Measurements from ENCODE around the gene PLOD3. TPM values are rescaled to one million over a fixed set of nuclear protein-coding genes. Genes with fewer than 3 reads are reported as not detected.

The PLOD3 gene
- polyA plus RNA-seq, 1 experiment, result 187 TPM

GRCh38 chr7:101245147-101245668 is 27.8 kb upstream of the PLOD3 start:
- Histone ChIP-seq H3K27me3 (ENCODE audit: control insufficient read depth, insufficient read depth, low read length) (no peaks in the 10 kb centered on the region), H3K36me3 (ENCODE audit: control insufficient read depth, insufficient read depth, low read length) (peaks cover 11% of the 10 kb centered on the region), H3K4me3 (ENCODE audit: low read depth, low read length) (peak overlapping the region; percentile 60)
- ChIA-PET POLR2A (no interaction called here), CTCF (interaction anchor here (1.0 to 2.4 kb wide), 8 partner anchors 11 to 186 kb away, joined by 3 to 14 read pairs (median 6); no protein-coding TSS in a partner anchor)
- TF ChIP-seq, protein P1, sequence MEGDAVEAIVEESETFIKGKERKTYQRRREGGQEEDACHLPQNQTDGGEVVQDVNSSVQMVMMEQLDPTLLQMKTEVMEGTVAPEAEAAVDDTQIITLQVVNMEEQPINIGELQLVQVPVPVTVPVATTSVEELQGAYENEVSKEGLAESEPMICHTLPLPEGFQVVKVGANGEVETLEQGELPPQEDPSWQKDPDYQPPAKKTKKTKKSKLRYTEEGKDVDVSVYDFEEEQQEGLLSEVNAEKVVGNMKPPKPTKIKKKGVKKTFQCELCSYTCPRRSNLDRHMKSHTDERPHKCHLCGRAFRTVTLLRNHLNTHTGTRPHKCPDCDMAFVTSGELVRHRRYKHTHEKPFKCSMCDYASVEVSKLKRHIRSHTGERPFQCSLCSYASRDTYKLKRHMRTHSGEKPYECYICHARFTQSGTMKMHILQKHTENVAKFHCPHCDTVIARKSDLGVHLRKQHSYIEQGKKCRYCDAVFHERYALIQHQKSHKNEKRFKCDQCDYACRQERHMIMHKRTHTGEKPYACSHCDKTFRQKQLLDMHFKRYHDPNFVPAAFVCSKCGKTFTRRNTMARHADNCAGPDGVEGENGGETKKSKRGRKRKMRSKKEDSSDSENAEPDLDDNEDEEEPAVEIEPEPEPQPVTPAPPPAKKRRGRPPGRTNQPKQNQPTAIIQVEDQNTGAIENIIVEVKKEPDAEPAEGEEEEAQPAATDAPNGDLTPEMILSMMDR (IDR thresholded peaks at IDR 0.05; ENCODE audit: insufficient read depth, low read depth, low read length), result no peak
- no peak for DNase-seq (ENCODE audit: low read depth)

DNA sequence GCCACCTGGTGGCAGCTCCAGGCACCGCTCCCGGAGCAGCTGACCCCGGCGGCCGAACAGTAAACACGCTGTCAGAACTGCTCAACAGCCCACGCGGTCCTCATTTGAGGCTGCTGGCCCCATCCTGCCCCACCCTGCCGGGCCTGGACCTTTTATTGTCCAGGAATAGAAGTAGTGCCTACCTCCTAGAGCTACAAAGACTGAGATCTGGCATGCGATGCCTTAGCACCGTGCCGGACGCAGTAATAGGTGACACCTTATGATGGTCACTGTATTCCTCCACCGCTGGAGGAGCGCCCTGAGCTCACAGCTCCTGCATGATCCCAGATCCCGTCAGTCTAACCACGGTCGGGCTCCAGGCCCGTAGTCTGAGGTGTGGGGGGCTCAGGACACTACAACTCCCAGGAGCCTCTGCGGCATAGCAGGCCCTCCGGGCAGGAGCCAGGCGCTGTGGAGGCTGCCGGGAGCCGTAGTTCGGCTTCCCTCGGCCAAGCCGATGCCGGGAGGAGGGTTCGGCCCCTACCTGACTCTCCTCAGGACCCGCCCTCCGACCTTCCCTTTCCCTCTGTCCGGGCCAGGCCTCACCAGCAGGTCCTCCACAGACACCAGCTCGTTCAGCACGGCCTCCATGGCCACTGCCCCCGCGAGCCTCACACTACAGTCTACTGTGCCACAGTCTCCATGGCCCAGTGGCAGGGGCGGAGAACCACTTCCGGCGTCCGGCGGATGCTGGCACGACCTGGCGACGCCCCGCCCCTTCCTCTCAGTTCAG is 27.2 kb upstream of the PLOD3 start, which contains the start of gene FIS1:
TSS of gene FIS1 (minus strand) at position 707 of the 772 bp plus-strand sequence. CDS start at position 630, 77 bp downstream.
- Histone ChIP-seq H3K36me3 (ENCODE audit: control insufficient read depth, insufficient read depth, low read length) (peaks cover 18% of the 10 kb centered on the region), H3K4me3 (ENCODE audit: low read depth, low read length) (peak within 1 kb of the TSS; percentile 60), H3K27me3 (ENCODE audit: control insufficient read depth, insufficient read depth, low read length) (no peaks in the 10 kb centered on the region)
- CTCF ChIA-PET, result interaction anchor here (0.7 to 2.4 kb wide), 26 partner anchors 9 to 349 kb away, joined by 3 to 22 read pairs (median 4); partner anchors contain the start of genes ACHE, PLOD3 and ZNHIT1
- TF ChIP-seq, protein P1 (IDR thresholded peaks at IDR 0.05; ENCODE audit: insufficient read depth, low read depth, low read length), result peak; percentile 92
- DNase-seq (ENCODE audit: low read depth), result peak; percentile 47
- POLR2A ChIA-PET, result no interaction called here

DNA sequence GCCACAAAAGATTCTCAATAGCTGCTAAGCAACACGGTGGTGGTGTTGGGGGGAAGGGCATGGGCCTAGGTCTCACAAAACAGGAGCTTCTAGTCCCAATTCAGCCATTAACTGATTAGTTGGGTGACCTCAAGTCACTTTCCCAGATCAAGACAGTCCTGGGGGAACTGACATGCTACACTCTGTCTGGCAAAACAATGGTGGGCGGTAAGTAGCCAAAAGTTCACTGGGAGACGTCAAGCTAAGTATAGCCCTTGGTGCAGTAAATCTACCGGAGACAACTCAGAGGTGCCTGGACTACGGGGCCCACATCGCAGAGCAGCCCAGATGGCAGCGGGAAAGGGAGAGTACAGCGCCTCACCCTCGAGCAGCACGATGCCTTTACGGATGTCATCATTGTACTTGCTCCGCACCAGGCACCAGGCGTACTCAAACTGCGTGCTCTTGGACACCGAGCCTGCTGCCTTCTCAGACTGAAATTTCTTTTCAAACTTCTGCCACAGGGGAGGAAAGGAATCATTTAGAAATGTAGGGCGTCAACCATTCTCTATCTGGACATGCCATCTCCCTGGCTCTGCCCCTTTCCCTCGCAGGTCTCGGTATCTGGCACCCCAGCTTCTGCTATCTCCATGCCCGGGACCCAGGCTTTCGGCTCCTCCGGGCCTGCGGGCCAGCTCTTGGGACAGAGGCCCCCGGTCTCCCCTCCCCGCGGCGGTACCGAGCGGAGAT is 26.4 kb upstream of the PLOD3 start:
- no peak for DNase-seq (ENCODE audit: low read depth)
- POLR2A ChIA-PET, result no interaction called here
- H3K4me3 ChIP-seq (ENCODE audit: low read depth, low read length), result peak overlapping the region; percentile 60

DNA sequence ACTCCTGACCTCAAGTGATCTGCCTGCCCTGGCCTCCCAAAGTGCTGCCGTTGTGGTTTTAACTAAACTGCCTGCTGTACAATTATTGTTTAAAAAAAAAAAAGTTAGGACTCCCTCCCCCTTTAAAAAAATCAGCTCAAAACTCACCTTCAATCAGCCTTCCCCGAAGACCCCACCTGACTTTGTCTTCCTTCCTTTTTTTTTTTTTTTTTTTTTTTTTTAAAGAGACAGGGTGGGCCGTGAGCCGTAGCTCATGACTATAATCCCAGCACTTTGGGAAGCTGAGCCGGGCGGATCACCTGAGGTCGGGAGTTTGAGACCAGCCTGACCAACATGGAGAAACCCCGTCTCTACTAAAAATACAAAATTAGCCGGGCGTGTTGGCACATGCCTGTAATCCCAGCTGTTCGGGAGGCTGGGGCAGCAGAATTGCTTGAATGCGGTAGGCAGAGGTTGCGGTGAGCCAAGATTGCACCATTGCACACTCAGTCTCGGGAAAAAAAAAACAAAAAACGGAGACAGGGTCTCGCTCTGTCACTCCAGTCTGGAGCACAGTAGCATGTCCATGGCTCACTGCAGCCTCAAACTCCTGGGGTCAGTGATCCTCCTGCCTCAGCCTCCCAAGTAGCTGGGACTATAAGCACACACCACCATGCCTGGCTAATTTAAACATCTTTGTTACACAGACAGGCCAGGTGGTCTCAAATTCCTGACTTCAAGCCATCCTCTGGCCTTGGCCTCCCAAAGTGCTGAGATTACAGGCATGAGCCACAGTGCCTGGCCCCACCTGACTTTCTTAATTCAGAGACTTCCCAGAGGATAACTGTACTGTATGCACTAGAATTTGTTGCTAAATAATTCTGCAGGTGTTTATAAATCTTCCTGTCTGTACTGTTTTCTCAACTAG is 24.3 kb upstream of the PLOD3 start:
- no peak for DNase-seq (ENCODE audit: low read depth)
- POLR2A ChIA-PET, result no interaction called here
- no peak overlapping the region for H3K4me3 ChIP-seq (ENCODE audit: low read depth, low read length)
- no peaks in the 10 kb centered on the region for H3K27me3 ChIP-seq (ENCODE audit: control insufficient read depth, insufficient read depth, low read length)
- TF ChIP-seq, protein P1 (IDR thresholded peaks at IDR 0.05; ENCODE audit: insufficient read depth, low read depth, low read length), result no peak
- peaks cover 25% of the 10 kb centered on the region for H3K36me3 ChIP-seq (ENCODE audit: control insufficient read depth, insufficient read depth, low read length)
- CTCF ChIA-PET, result no interaction called here

More for the DNA sequence above, 26.4 kb upstream of the PLOD3 start:
- TF ChIP-seq, protein P1 (IDR thresholded peaks at IDR 0.05; ENCODE audit: insufficient read depth, low read depth, low read length), result no peak
- CTCF ChIA-PET, result interaction anchor here (0.6 to 2.4 kb wide), 29 partner anchors 9 to 1178 kb away, joined by 3 to 22 read pairs (median 3); partner anchors contain the start of genes ACHE, PLOD3 and ZNHIT1
- no peaks in the 10 kb centered on the region for H3K27me3 ChIP-seq (ENCODE audit: control insufficient read depth, insufficient read depth, low read length)
- peaks cover 20% of the 10 kb centered on the region for H3K36me3 ChIP-seq (ENCODE audit: control insufficient read depth, insufficient read depth, low read length)

Measured in BJ (cell line).